SK-N-MC (cell line): Measurements from ENCODE around the gene MFAP3L.

Experiments
- EZH2 ChIP-seq: fragments of 200-600 bp; sonication (generic); IDR thresholded peaks from one replicate; pipeline ENCODE4 v1.6.1; 2017; ENCODE audit warnings: antibody characterized with exemption
- POLR2AphosphoS5 ChIP-seq: IDR thresholded peaks from 2 replicates; pipeline ENCODE4 v1.6.1; 2012; ENCODE audit warnings: mild to moderate bottlenecking, low read depth, low read length, borderline replicate concordance

DNA sequence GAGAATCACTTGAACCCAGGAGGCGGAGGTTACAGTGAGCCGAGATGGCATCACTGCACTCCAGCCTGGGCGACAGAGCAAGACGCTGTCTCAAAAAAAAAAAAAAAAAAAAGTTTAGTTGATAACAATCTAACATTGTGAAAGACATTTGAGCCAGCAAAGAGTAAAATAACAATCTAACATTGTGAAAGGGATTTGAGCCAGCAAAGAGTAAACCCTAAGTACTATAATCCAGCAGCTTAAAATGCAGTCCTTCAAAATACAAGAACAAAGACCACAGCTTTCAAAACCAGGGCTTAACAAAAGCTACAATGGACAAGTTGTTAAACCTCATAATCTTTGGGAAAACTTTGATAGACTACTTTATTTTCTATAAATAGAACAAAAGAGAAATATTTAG is 16.9 kb downstream of the MFAP3L start:
- TF ChIP-seq POLR2AphosphoS5 (no peak), EZH2 (no peak)
